HepG2 (cell line): Measurements from ENCODE around the gene C1orf116. TPM values are rescaled to one million over a fixed set of nuclear protein-coding genes. Genes with fewer than 3 reads are reported as not detected.

Experiments used
- AGO2 ChIP-seq: fragments of 200-400 bp; formaldehyde crosslinking; optimal IDR thresholded peaks from 2 replicates; pipeline ENCODE3; 2017; ENCODE audit warnings: mild to moderate bottlenecking, low read depth, low read length, moderate library complexity
- CSRNP1 ChIP-seq: sonication (generic); formaldehyde crosslinking; IDR thresholded peaks from 2 replicates; pipeline ENCODE4 v1.8.1; 2023; ENCODE audit warnings: mild to moderate bottlenecking, missing genetic modification reagents
- GABPB1 ChIP-seq: IDR thresholded peaks from 2 replicates; pipeline ENCODE4 v1.6.1; 2016; ENCODE audit warnings: mild to moderate bottlenecking, missing genetic modification reagents, moderate library complexity, missing compliant biosample characterization
- HDAC2 ChIP-seq: sonication (generic); formaldehyde crosslinking; IDR thresholded peaks from 2 replicates; pipeline ENCODE4 v1.4.0; 2020; ENCODE audit warnings: missing genetic modification reagents
- PAF1 ChIP-seq: IDR thresholded peaks from 2 replicates; pipeline ENCODE4 v1.6.1; 2016; ENCODE audit warnings: missing genetic modification reagents, missing compliant biosample characterization
- PHB2 ChIP-seq: fragments of 450-650 bp; IDR thresholded peaks from 2 replicates; pipeline ENCODE4 v1.6.1; 2018; ENCODE audit not compliant: partially characterized antibody
- PHF21A ChIP-seq: sonication (generic); formaldehyde crosslinking; IDR thresholded peaks from 2 replicates; pipeline ENCODE4 v1.5.0; 2020; ENCODE audit warnings: mild to moderate bottlenecking, missing genetic modification reagents
- RXRA ChIP-seq: sonication (generic); formaldehyde crosslinking; IDR thresholded peaks from 2 replicates; pipeline ENCODE4 v1.5.1; 2020; ENCODE audit warnings: missing genetic modification reagents
- SALL1 ChIP-seq: sonication (generic); formaldehyde crosslinking; IDR thresholded peaks from 2 replicates; pipeline ENCODE4 v1.8.0; 2022; ENCODE audit warnings: mild to moderate bottlenecking, missing genetic modification reagents
- SNAPC5 ChIP-seq: sonication (generic); formaldehyde crosslinking; IDR thresholded peaks from 2 replicates; pipeline ENCODE4 v1.8.1; 2023; ENCODE audit warnings: mild to moderate bottlenecking, missing genetic modification reagents, borderline replicate concordance
- ZBTB26 ChIP-seq: IDR thresholded peaks from 2 replicates; pipeline ENCODE4 v1.6.1; 2016; ENCODE audit warnings: missing compliant biosample characterization, missing genetic modification reagents, borderline replicate concordance
- ZC3H13 ChIP-seq: sonication (generic); formaldehyde crosslinking; IDR thresholded peaks from 2 replicates; pipeline ENCODE4 v1.8.1; 2023; ENCODE audit warnings: mild to moderate bottlenecking, missing genetic modification reagents, moderate library complexity
- ZKSCAN5 ChIP-seq: sonication (generic); formaldehyde crosslinking; IDR thresholded peaks from 2 replicates; pipeline ENCODE4 v1.5.1; 2020; ENCODE audit warnings: mild to moderate bottlenecking, missing genetic modification reagents
- ZNF143 ChIP-seq: sonication (generic); formaldehyde crosslinking; IDR thresholded peaks from 2 replicates; pipeline ENCODE4 v1.4.0; 2020; ENCODE audit warnings: missing genetic modification reagents
- ZNF580 ChIP-seq: IDR thresholded peaks from 2 replicates; pipeline ENCODE4 v1.6.1; 2016; ENCODE audit warnings: low read depth, borderline replicate concordance
- ZNF687 ChIP-seq: sonication (generic); formaldehyde crosslinking; IDR thresholded peaks from 2 replicates; pipeline ENCODE4 v1.5.1; 2020; ENCODE audit warnings: mild to moderate bottlenecking, missing genetic modification reagents, moderate library complexity
- ZNF703 ChIP-seq: sonication (generic); formaldehyde crosslinking; IDR thresholded peaks from 2 replicates; pipeline ENCODE4 v1.5.1; 2020; ENCODE audit warnings: missing genetic modification reagents, mild to moderate bottlenecking, moderate library complexity, borderline replicate concordance
- ZNF777 ChIP-seq: sonication (generic); formaldehyde crosslinking; IDR thresholded peaks from 2 replicates; pipeline ENCODE4 v1.4.0; 2020; ENCODE audit warnings: missing genetic modification reagents
- polyA plus RNA-seq, 8 experiments: library from polyadenylated mRNA; depleted of rRNA in 3 of 8; stranded (reverse) in 7 of 8; unstranded in 1 of 8; fragments of >200 nt; fragmentation: Illumina TruSeq in 4 of 8; extraction: Trizol in 4 of 8; gene quantifications; 2 replicates each; pipeline versions ENCODE4 v1.2.1 to v1.2.3, GENCODE V29; 2011 to 2016; ENCODE audit warnings: low read depth in 4 of 8, missing spikeins in 1 of 8, mixed read lengths in 1 of 8; ENCODE audit not compliant: insufficient read depth in 1 of 8
- total RNA-seq, 5 experiments: library from RNA; depleted of rRNA; stranded (reverse); fragments of >200 nt; fragmentation: Illumina TruSeq; extraction: Trizol; gene quantifications; 2 replicates each; pipeline ENCODE4 v1.2.3, GENCODE V29; 2016; ENCODE audit warnings: low read depth in 1 of 5

C1orf116 gene
- total and polyA plus RNA-seq, 2 of the 13 experiments (the other 11 are each of a cell fraction or from before 2014, with no cell fraction given): 0.51 to 0.95 TPM

- TF ChIP-seq ZNF687 (CRISPR knock-in tag): peak; percentile 23; the same call in 1 of the 2 replicates
- no peak for TF ChIP-seq ZNF703 (CRISPR knock-in tag)
- no peak for TF ChIP-seq ZC3H13 (CRISPR knock-in tag)
- TF ChIP-seq ZKSCAN5: no peak
- no peak for TF ChIP-seq RXRA (CRISPR knock-in tag)
- 0 out of 2 replicates have a peak, but pooled peaks have one; percentile 24 for TF ChIP-seq ZNF143
- TF ChIP-seq SNAPC5 (CRISPR knock-in tag): no peak
- no peak for TF ChIP-seq PHF21A
- TF ChIP-seq AGO2: no peak
- no peak for TF ChIP-seq HDAC2 (CRISPR knock-in tag)
- TF ChIP-seq GABPB1 (CRISPR knock-in tag): no peak
- no peak for TF ChIP-seq CSRNP1 (CRISPR knock-in tag)
- TF ChIP-seq PHB2: no peak
- TF ChIP-seq ZNF580 (CRISPR knock-in tag): no peak
- no peak for TF ChIP-seq SALL1 (CRISPR knock-in tag)
- 0 out of 2 replicates have a peak, but pooled peaks have one; percentile 5 for TF ChIP-seq ZNF777
- no peak for TF ChIP-seq PAF1
- peak; percentile 19; the same call in 1 of the 2 replicates for TF ChIP-seq ZBTB26 (CRISPR knock-in tag)
- TF ChIP-seq, all 625 proteins: peak for 4
These were observed 10.5 kb downstream of the C1orf116 start (continued) for GRCh38 chr1:207021876-207022596.
